Stimulated activated CD4-positive, alpha-beta T cell treated with anti-CD3 and anti-CD28 coated beads, Interleukin-12 subunit alpha, Interleukin-12 subunit beta, amount 100 ng/mL, for 4 hours (primary cell): ENCODE measurements around the gene STX3.
"Not testable (repeated sequence)": the region's sequence is repeated elsewhere in the genome, so short reads cannot be mapped to it uniquely, and the experiment has no call there.

Source experiments
- DNase-seq: peaks from one replicate; pipeline ENCODE4 v3.0.0-alpha.2; 2020

STX3 gene

DNA sequence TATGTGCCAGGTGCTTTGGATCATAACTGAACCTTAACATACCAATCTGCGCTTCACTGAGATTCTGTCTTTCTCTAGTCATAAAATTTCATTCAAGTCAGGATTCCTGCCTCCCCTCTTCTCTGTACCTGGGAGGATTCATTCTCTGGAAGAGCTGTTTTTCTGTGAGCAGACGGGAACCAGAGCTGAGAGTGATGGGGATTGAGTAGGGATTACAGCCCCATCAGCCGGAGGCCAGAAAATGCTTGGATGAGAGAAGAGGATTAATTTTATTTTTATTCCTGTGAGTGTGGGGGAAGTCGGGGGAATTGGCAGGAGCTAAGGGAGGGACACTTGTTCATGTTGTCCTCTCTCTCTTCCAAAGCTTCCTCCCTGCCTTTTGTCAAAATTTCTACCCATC lies 4.7 kb downstream of the STX3 start:
- no peak for DNase-seq

DNA sequence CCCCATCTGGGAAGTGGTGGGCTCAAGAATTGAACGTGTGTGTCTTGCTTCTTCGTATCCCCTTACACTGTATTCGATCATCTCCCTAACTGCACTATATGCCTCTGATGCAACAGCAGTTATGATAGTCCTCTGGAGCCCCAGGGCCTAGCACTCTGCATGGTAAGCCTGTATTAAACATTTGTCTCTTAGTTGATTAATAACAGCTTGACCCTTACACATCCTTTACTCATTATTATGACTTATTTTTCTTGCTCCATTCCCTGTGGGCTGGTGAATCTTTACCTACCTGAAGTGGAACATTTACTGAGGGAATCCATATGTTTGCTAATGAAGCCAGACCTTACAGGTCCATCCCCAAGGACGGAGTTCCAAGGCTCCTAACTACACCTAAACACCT lies 5.6 kb downstream of the STX3 start:
- no peak for DNase-seq

DNA sequence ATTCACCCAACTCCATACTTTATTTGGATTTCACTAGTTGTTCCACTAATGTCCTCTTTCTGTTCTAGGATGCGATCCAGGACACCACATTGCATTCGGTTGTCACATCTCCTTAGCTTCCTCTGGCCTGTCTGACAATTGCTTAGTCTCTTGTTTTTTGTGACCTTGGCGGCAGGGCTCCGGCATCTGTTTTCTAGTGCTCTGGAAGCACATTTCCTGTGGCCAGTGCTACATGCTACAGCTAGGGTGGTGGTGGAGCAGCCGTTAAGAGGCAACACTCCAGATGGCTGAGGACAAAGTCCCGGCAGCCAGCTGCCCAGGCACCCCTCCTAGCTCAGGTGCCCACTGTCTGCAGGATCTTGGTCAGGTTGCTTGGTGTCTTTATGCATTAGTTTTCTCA lies 6.8 kb downstream of the STX3 start:
- no peak for DNase-seq

DNA sequence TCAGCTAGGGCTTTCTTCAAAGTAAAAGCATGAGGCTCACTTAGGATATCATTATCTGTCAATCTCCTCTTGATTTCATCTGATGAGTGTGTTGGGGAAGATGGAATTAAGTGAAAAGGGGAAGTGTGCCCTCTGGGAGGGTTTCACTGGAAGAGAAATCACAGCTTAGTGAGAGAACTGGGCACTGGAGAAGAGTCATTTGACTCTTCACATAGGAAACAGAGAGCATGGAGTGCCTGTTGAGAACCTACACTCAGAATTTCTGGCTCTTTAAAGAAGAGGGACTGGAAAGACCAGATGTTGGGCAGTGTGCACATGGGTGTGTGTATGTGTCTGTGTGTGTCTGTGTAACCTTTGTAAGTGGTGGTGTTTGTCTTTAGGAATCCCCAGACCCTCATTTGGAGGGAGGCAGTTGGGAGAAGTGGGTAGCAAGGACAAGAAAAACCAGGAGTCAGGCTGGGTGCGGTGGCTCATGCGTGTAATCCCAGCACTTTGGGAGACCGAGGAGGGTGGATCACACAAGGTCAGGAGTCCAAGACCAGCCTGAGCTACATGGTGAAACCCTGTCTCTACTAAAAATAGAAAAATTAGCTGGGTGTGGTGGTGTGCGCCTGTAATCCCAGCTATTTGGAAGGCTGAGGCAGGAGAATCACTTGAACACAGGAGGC lies 10.0 kb downstream of the STX3 start:
- no peak for DNase-seq

DNA sequence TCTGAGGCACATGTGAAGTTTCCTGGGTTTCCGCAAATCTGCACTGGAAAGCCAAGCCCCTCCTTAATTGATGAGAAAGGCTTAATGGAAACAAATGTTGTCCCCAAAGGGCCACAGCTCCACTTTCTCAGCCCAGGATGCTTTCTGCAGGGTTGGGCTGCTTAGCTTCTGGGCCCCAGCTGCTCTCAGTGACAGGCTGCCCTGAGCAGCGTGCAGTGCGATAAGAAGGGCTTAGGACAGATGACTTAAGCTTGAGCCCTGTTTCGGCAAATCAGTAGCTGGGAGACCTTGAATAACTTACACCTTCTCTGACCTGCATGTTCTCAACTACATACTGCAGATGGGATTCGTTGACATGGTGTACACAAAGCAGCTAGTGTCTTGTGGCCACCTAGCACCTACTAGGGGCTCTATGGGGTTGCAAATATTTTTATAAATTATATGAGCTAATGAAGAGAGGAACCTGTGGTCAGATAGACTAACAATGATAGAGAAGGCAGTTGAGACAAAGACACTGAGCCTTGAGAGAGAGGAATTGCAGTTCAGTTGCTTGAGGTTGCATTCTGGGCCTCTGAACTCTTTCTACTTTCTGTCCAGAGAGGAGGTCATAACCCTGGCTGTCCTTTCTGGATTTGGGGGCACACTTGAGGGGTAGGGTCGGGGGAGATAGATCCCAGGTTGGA lies 11.5 kb downstream of the STX3 start:
- no peak for DNase-seq

DNA sequence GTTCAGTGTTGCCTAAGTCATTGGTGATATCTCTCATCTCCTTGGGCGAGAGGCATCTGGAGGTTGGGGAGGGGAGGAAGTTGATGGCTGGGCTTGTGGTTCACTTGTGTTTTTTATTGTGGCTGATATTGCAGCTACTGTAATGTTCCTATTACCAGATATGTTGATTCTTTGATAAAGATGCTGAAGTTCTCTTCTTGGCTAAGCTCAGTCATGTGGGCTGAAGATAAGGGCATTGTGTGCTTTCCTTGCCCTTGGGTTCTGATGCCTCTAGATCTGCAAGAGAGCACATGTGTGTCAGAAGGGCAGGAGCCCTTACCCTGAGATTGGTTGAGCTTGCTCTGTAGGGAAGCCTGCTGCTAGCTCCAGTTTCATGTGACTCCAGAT lies 12.0 kb downstream of the STX3 start:
- DNase-seq = no peak

DNA sequence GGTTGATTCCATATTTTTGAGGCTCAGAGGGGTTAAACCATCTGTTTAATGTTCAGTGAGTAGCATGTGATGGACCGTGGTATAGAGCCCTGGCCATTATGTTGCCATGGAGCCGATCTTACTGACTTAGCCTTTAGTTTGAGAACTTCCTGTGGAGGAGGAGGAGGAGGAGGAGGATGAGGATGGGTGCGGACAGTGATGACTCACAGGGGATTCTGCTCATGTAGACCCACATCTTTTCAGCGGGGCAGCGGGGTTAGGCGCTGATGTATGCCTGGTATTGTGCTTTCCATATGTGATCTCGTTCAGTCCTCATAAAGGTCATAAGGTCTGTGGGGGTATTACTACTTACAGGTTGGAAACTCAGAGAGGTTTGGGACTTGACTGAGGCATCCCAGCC lies 13.9 kb downstream of the STX3 start:
- DNase-seq = no peak

DNA sequence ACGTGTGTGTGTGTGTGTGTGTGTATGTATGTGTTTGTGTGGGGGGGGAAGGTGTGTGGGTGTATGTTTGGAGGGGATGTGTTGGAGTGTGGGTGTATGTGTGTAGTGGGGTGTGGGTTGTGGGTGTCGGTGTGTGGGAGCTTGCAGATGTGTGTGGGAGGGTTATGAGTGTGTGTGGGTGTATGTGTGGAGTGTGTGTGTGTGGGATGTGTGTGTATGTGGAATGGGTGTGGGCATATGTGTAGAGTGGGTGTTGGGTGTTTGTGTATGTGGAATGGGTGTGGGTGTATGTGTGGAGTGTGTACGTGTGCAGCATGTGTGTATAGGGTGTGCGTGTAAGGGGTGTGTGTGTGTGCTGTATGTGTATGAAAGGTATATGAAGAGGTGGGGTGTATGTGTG lies 14.7 kb downstream of the STX3 start:
- DNase-seq = no peak

DNA sequence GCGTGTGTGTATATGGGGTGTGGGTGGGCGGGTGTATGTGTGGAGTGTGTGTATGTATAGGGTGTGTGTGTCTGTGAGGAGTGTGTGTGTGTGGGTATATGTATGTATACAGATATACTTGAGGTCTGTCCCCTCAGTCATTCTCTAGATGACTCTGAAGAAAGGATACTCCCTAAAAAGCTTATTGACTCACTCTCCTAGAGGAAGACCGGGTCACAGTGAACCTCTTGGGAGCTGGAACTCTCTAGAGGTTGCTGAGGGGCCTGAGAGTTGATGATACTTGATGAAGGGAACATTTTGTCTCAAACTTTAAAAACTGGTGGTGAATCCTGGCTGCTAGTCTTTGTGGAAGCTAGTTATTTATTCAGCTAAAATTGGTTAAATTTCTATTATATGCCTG lies 15.1 kb downstream of the STX3 start:
- no peak for DNase-seq

DNA sequence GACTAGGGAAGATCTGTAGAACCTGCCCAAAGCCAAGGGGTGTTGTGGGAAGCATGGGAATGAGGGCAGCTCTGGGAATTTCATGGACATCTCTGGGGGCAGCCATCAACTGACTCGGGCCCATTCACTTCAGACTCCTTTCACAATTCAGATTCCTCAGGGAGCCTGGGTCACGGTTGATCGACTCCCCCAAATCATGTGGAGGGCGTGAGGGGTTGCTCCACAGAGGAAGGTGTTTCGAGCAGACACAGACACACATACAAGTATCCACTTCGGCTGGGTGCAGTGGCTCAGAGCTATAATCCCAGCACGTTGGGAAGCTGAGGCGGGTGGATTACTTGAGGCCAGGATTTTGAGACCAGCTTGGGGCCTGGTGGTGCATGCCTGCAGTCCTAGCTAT lies 15.7 kb downstream of the STX3 start:
- DNase-seq = no peak

DNA sequence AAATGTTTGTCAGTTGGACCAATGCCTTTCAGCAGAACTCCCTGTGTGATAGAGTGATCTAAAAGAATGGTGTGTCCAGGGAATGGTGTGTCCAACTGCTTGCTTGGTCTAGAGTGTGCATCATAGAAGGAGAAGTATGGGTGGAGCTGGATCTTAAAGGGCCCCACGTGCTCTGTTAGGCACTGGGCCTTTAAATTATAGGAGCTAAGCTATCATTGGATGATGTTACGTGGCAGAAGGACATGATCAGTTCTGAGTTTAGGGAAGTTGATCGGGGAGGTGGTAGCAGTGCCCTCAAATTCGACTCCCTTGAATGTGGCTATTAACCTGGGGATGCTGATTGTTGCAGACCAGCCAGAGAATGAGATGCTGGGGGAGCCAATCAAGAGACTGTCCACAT lies 16.4 kb downstream of the STX3 start:
- DNase-seq = no peak

DNA sequence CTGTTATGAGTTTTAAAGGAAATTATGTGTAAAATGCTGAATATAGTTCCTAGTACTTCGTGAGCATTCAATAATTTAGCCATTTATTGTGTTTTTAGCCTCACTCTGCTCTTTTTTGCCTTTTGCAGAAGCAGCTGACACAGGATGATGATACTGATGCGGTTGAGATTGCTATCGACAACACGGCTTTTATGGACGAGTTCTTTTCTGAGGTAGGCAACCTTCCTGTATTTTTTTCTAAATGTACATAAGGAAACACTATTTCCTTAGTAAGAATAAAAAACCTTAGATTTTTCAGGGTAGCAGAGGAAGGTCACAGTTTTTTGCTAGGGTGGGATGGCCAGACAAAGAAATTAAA lies 17.9 kb downstream of the STX3 start:
- DNase-seq = no peak

DNA sequence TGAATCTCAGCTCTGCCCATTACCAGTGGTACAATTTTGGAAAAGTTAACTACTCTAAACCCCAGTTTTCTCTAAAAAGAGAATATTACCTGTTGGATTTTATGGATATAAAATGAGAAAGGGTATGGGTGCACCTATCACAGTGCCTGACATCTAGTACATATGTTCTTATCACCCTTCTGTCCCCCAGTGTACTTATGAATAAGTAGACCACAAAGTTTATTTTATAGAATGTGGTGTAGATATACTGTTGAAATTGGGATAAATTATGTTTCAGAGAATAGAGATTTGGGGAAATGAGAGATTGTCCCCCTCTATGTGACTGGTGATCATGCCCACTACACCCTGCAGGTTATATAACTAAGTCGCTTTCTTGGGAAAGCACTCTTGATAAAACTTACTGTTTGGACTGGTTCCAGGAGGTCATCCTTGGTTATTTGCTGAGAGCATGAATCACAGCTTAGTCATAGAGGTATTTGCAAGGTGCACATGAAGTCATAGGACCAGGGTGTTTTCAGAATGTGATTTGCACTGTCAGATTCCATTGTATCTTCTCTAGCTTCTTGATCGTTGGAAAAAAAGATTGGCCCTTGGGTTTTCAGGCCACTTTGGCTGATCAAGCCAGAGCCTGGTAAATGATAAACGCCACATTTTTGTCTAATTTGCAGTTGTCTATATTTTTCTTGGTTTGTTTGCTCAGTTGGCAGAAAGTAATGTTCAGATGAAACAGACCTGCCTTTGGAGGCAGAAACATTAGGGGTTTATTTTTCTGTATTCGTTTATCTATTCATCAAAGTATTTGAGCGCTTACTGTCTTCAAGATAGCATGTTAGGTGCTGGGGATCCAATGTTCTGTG lies 21.3 kb downstream of the STX3 start:
- no peak for DNase-seq

DNA sequence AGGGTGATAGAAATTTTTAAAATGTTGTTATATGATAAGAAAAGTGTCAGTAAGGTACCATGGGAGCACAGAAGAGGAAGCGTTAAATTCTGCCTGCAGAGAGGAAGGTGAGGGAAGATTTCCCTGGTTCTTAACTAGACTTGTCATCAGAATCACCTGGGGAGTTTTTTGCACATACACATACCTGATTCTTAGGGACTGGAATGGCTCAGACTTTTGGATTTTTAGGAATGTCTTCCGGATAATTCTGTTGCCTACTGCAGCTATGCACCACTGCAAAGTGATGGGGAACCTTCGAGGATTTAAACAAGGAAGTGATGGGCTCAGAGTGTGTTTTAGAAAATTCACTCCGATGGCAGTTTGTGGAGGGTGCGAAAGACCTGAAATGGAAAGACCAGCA lies 21.9 kb downstream of the STX3 start:
- DNase-seq = no peak

DNA sequence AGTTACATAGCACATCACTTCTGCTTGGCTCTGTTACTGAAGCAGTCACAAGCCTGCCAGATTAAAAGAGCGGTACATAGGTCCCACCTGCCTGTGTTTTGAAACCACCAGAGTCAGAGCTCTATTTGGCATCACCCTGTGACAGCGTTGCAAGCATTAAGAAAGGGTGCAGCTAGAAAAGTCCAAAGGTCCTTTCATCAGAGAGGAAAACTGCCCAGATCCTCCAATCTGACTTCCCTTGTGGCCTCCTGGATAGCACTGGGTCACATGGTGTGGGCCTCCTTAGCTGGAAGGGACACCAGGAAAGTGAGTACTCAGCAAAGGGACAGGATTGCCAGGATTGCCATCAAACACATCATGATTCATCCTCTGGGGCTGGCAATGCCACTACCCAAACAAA lies 22.9 kb downstream of the STX3 start:
- DNase-seq = no peak

DNA sequence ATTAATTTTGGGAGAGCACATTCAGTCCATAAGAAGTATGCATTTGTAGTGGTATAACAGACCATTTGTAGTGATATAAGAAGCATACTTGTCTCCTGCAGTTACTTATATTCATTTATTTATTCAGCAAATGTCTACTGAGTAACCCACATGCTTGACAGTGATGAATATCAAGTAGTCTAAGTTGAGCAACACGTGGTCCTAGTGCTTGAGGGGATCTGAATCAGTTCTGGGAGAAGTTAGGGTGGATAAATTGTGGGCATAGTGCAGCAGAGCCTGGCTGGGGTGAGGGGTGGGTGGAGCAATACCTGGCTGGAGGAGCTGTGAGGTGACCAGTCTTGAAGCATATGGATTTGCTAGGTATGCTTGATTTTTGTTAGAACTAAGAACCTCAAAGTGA lies 24.3 kb downstream of the STX3 start:
- DNase-seq = no peak

DNA sequence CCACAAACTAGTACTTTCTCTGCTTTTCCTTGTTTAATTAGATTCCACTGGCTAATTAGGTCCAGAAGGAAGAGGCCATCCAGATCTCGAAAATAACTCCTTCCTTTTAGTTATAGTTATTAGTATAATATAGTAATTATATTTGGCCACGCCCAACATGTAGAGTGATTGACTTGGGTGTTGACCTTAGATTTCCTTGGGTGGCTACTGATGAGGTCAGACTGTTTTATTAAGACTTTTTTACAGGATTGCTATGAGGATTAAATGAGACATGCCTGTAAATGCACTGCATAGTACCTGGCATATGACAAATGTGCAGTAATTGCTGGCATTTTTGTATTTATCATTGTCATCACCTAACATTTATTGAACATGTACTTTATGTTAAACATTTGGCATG lies 26.9 kb downstream of the STX3 start:
- no peak for DNase-seq

DNA sequence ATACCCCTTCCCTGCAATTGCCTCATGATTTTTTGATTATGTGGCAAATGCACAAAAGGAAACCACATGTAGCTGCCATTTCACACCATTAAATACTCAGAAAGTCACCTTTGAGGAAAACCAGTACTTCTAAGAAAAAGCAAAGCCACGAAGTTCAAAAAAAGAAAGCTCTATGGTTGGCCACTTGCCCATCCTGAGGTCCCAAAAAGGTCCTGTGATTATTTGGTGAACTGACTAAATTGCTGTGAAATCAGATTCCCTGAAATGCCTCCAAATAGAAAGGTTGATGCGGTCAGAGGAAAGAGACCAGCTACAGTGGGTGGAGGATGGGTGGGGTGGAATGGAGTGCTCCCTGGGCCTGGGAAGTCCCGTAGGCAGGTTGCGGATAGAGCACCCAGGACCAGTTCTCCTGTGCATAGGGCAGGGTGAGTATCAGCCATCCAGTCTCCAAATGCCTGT lies 28.5 kb downstream of the STX3 start:
- DNase-seq = no peak

DNA sequence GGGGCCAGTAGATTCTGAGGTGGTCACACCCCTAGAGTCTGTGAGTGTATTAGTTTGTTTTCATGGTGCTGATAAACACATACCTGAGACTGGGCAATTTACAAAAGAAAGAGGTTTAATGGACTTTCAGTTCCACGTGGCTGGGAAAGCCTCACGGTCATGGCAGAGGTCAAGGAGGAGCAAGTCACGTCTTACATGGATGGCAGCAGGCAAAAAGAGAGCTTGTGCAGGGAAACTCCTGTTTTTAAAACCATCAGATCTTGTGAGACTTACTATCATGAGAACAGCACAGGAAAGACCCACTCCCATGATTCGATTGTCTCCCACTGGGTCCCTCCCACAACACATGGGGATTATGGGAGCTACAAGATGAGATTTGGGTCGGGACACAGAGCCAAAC lies 29.3 kb downstream of the STX3 start:
- not testable (repeated sequence) for DNase-seq

DNA sequence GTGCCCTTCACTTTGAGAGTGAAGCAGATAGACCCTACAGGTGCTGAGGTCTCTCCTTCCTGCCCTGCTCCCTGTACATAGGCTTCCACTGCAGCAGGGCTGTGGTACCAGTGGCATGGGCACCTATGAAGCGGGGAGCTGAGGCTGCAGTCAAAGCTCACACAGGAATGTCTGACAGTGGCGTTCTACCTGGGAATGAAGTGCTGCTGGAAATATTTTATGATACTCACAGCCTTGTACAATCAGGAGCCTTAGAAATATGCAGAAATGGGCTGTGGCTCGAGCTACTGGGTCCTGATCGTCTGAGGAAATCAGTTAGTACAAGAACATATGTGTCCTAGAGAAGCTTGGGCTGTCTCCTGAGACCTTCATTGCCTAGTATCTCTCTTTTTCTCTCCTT lies 30.6 kb downstream of the STX3 start:
- no peak for DNase-seq

DNA sequence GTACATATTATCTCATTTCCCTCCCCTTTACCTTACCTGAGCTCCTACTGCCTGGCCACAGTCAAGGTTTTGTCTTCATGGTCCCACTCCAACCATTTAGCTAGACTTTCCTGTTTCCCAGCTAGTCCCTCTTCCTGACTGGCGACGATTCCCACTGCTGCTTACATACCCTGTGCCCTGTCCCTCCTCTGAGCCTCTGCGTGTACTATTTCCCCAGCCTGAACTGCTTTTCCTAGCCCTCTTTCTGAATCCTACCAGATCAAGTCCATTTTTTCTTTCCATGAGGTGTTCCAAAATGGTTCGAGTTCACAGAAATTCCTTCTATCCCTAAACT lies 32.0 kb downstream of the STX3 start:
- no peak for DNase-seq

DNA sequence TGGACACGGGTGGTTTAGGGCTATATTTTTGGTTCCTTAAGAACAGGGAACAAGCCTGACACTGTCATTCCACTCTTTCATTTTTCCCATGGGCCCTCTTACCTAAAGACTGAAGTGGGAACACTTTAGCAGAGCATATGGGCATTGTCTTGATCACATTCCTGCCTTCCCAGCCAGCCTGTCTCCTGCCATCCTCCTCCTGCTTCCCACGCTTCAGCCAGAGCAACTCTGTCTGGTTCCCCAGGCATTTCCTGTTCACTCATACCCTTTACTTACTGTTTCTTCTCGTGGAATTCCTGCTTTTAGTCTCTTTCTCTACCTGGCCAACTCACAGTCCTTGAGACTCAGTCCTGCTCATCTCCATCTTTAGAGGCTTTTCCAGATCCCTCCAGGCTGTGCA lies 32.6 kb downstream of the STX3 start:
- no peak for DNase-seq

DNA sequence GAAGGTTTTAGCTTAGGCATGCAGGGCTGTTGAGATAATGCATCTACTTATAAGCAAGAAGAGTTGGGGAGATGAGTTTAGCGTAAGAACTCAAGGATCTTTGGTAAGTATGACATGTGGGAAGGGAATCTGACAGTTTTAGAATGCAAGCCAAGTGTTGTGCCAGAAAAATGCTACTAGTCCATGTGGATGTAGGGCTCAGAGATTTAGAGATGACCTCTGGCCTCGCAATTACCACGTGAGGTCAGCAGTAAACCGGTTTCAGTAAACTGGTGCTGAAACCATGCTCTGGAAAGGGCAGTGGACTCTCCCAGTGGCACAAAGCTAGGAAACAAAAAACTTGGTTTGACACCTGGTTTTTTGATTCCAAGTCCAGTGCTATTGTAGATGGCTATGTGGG lies 36.5 kb downstream of the STX3 start:
- no peak for DNase-seq

DNA sequence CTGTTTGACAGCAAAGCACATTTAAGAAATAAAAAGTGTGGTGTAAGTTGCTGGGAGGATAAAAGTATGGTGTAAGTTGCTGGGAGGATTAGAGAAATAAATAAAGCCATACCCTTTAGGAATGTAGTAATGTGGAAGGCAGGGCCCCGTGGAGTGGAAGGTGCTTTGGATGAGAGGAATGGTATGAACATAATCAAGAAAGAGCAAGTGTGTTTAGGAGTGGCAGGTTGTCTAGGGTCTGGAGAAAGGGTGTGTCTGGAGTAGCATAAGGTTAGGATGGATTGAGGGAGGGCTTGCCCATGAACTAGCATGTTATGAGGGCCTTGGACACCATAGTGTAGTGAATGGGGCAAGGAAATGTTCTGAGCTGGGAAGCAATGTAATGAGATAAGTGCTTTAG lies 37.3 kb downstream of the STX3 start:
- DNase-seq = no peak
